Measurements from ENCODE around the gene APOOL. TPM values are rescaled to one million over a fixed set of nuclear protein-coding genes. Genes with fewer than 3 reads are reported as not detected.

Gene APOOL
- total RNA-seq, 1 donor from 2014 or later = 49.5 TPM

- no peak overlapping the region for H3K27ac ChIP-seq (replicated peaks)
- peaks cover 4% of the 10 kb centered on the region for H3K9me3 ChIP-seq (replicated peaks)
- H3K4me1 ChIP-seq = no peaks in the 10 kb centered on the region
- no peaks in the 10 kb centered on the region for H3K36me3 ChIP-seq
- DNase-seq = no peak
- H3K4me3 ChIP-seq = no peak overlapping the region
- intact Hi-C loops (cut with micrococcal nuclease) = no loop called here
- TF ChIP-seq CTCF (IDR thresholded peaks at IDR 0.05; ENCODE audit: borderline replicate concordance) = no peak
- H3K27me3 ChIP-seq (ENCODE audit: low read depth) = no peaks in the 10 kb centered on the region
Observed at GRCh38 chrX:85024044-85024443, 20.4 kb downstream of the APOOL start.

- intact Hi-C loops (cut with micrococcal nuclease) = no loop called here
- Histone ChIP-seq H3K4me3 (no peak overlapping the region), H3K27ac (replicated peaks) (no peak overlapping the region), H3K4me1 (no peaks in the 10 kb centered on the region), H3K9me3 (replicated peaks) (peaks cover 4% of the 10 kb centered on the region), H3K36me3 (no peaks in the 10 kb centered on the region), H3K27me3 (ENCODE audit: low read depth) (no peaks in the 10 kb centered on the region)
- TF ChIP-seq CTCF (IDR thresholded peaks at IDR 0.05; ENCODE audit: borderline replicate concordance) = no peak
- DNase-seq = no peak
Observed at GRCh38 chrX:85024562-85024961, 20.9 kb downstream of the APOOL start.

- H3K4me1 ChIP-seq = no peaks in the 10 kb centered on the region
- H3K4me3 ChIP-seq = no peak overlapping the region
- H3K9me3 ChIP-seq (replicated peaks) = peaks cover 4% of the 10 kb centered on the region
- no peak for DNase-seq
- intact Hi-C loops (cut with micrococcal nuclease) = no loop called here
- H3K36me3 ChIP-seq = no peaks in the 10 kb centered on the region
- H3K27me3 ChIP-seq (ENCODE audit: low read depth) = no peaks in the 10 kb centered on the region
- H3K27ac ChIP-seq (replicated peaks) = no peak overlapping the region
- TF ChIP-seq CTCF (IDR thresholded peaks at IDR 0.05; ENCODE audit: borderline replicate concordance) = no peak
Observed at GRCh38 chrX:85026170-85026569, 22.5 kb downstream of the APOOL start.

- H3K36me3 ChIP-seq = no peaks in the 10 kb centered on the region
- H3K27ac ChIP-seq (replicated peaks) = no peak overlapping the region
- intact Hi-C loops (cut with micrococcal nuclease) = no loop called here
- H3K4me3 ChIP-seq = no peak overlapping the region
- no peaks in the 10 kb centered on the region for H3K4me1 ChIP-seq
- H3K9me3 ChIP-seq (replicated peaks) = peaks cover 4% of the 10 kb centered on the region
- H3K27me3 ChIP-seq (ENCODE audit: low read depth) = no peaks in the 10 kb centered on the region
- DNase-seq = no peak
- TF ChIP-seq CTCF (IDR thresholded peaks at IDR 0.05; ENCODE audit: borderline replicate concordance) = no peak
Observed at GRCh38 chrX:85029043-85029442, 25.4 kb downstream of the APOOL start.

- DNase-seq = no peak
- no peak overlapping the region for H3K27ac ChIP-seq (replicated peaks)
- H3K27me3 ChIP-seq (ENCODE audit: low read depth) = no peaks in the 10 kb centered on the region
- no peaks in the 10 kb centered on the region for H3K36me3 ChIP-seq
- no peak overlapping the region for H3K4me3 ChIP-seq
- no peaks in the 10 kb centered on the region for H3K9me3 ChIP-seq (replicated peaks)
- TF ChIP-seq CTCF (IDR thresholded peaks at IDR 0.05; ENCODE audit: borderline replicate concordance) = no peak
- intact Hi-C loops (cut with micrococcal nuclease) = no loop called here
- no peaks in the 10 kb centered on the region for H3K4me1 ChIP-seq
Observed at GRCh38 chrX:85031505-85031904, 27.8 kb downstream of the APOOL start.

- no peaks in the 10 kb centered on the region for H3K27me3 ChIP-seq (ENCODE audit: low read depth)
- H3K9me3 ChIP-seq (replicated peaks) = no peaks in the 10 kb centered on the region
- intact Hi-C loops (cut with micrococcal nuclease) = no loop called here
- H3K4me1 ChIP-seq = no peaks in the 10 kb centered on the region
- H3K4me3 ChIP-seq = no peak overlapping the region
- no peak for DNase-seq
- no peak overlapping the region for H3K27ac ChIP-seq (replicated peaks)
- TF ChIP-seq CTCF (IDR thresholded peaks at IDR 0.05; ENCODE audit: borderline replicate concordance) = no peak
- H3K36me3 ChIP-seq = no peaks in the 10 kb centered on the region
Observed at GRCh38 chrX:85037114-85037513, 33.4 kb downstream of the APOOL start.

Data from left ventricle myocardium inferior (tissue), 1 donor.